HepG2 (cell line): Measurements from ENCODE around the gene NDST1. TPM values are rescaled to one million over a fixed set of nuclear protein-coding genes. Genes with fewer than 3 reads are reported as not detected.

Experiments used
- FLYWCH1 ChIP-seq: sonication (generic); formaldehyde crosslinking; IDR thresholded peaks from 2 replicates; pipeline ENCODE4 v1.8.1; 2023; ENCODE audit warnings: mild to moderate bottlenecking, missing genetic modification reagents
- GABPB1 ChIP-seq: IDR thresholded peaks from 2 replicates; pipeline ENCODE4 v1.6.1; 2016; ENCODE audit warnings: mild to moderate bottlenecking, missing genetic modification reagents, moderate library complexity, missing compliant biosample characterization
- HDAC1 ChIP-seq: sonication (generic); formaldehyde crosslinking; IDR thresholded peaks from 2 replicates; pipeline ENCODE4 v1.5.1; 2020; ENCODE audit warnings: mild to moderate bottlenecking, missing genetic modification reagents
- MBD4 ChIP-seq: IDR thresholded peaks from 2 replicates; pipeline ENCODE4 v1.6.1; 2012; ENCODE audit warnings: low read length, inconsistent platforms, borderline replicate concordance
- RFXANK ChIP-seq: IDR thresholded peaks from 2 replicates; pipeline ENCODE4 v1.6.1; 2016
- ZC3H13 ChIP-seq: sonication (generic); formaldehyde crosslinking; IDR thresholded peaks from 2 replicates; pipeline ENCODE4 v1.8.1; 2023; ENCODE audit warnings: mild to moderate bottlenecking, missing genetic modification reagents, moderate library complexity
- ZNF556 ChIP-seq: sonication (generic); formaldehyde crosslinking; IDR thresholded peaks from 2 replicates; pipeline ENCODE4 v1.4.0; 2020; ENCODE audit warnings: mild to moderate bottlenecking, missing genetic modification reagents, borderline replicate concordance
- polyA plus RNA-seq, 8 experiments: library from polyadenylated mRNA; depleted of rRNA in 3 of 8; stranded (reverse) in 7 of 8; unstranded in 1 of 8; fragments of >200 nt; fragmentation: Illumina TruSeq in 4 of 8; extraction: Trizol in 4 of 8; gene quantifications; 2 replicates each; pipeline versions ENCODE4 v1.2.1 to v1.2.3, GENCODE V29; 2011 to 2016; ENCODE audit warnings: low read depth in 4 of 8, missing spikeins in 1 of 8, mixed read lengths in 1 of 8; ENCODE audit not compliant: insufficient read depth in 1 of 8
- total RNA-seq, 5 experiments: library from RNA; depleted of rRNA; stranded (reverse); fragments of >200 nt; fragmentation: Illumina TruSeq; extraction: Trizol; gene quantifications; 2 replicates each; pipeline ENCODE4 v1.2.3, GENCODE V29; 2016; ENCODE audit warnings: low read depth in 1 of 5
- TF ChIP-seq, protein P1 (sequence below): sonication (generic); formaldehyde crosslinking; IDR thresholded peaks from 2 replicates; pipeline ENCODE4 v1.8.0; 2022; ENCODE audit warnings: mild to moderate bottlenecking, missing genetic modification reagents; ENCODE audit not compliant: insufficient replicate concordance
- TF ChIP-seq, protein P2 (sequence below): sonication (generic); formaldehyde crosslinking; IDR thresholded peaks from 2 replicates; pipeline ENCODE4 v1.5.0; 2020; ENCODE audit warnings: missing genetic modification reagents
- TF ChIP-seq, protein P3 (sequence below): sonication (generic); formaldehyde crosslinking; IDR thresholded peaks from 2 replicates; pipeline ENCODE4 v1.4.0; 2020; ENCODE audit warnings: mild to moderate bottlenecking, missing genetic modification reagents

NDST1 gene
- total and polyA plus RNA-seq, 2 of the 13 experiments (the other 11 are each of a cell fraction or from before 2014, with no cell fraction given) = 23.8 to 26.2 TPM

DNA sequence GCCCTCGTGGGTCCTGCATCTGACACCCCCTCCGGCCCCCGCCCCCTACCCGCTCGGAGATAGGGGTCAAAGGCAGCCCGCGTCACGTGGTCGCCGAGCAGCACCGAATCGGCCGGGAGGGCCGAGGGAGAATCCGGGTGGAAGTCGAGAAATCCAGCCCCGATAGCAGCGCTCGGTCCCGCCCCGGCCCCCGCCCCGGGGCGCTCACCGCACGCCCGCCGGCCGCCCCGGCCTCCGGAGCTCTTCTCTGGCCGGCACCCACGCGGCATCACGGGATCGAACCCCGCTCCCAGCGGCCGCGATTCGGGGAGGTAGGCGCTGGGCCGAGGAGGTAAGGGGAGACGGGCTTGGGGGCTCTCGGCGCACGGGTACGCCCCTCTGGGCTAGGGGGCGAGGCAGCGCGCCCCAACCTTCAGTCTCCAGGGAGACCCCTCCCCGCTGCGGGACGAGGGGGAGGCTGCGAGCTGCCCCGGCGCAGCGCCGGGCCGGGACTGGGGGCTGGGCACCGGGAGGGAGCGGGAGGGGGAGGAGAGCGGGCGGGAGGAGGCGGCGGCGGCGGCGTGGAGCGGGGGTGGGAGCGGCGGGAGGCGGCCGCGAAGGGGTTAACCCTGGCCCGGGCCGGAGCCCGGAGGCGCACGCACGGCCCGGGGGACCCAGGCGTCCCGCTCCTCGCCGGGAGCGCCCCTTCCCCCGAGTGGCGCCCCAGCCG lies 22.1 kb upstream of the NDST1 start (continued):
- TF ChIP-seq, protein P1, sequence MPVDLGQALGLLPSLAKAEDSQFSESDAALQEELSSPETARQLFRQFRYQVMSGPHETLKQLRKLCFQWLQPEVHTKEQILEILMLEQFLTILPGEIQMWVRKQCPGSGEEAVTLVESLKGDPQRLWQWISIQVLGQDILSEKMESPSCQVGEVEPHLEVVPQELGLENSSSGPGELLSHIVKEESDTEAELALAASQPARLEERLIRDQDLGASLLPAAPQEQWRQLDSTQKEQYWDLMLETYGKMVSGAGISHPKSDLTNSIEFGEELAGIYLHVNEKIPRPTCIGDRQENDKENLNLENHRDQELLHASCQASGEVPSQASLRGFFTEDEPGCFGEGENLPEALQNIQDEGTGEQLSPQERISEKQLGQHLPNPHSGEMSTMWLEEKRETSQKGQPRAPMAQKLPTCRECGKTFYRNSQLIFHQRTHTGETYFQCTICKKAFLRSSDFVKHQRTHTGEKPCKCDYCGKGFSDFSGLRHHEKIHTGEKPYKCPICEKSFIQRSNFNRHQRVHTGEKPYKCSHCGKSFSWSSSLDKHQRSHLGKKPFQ = peak; percentile 29
- TF ChIP-seq MBD4 (no peak), ZC3H13 (CRISPR knock-in tag) (0 out of 2 replicates have a peak, but pooled peaks have one; percentile 30), FLYWCH1 (CRISPR knock-in tag) (no peak), ZNF556 (CRISPR knock-in tag) (no peak), RFXANK (CRISPR knock-in tag) (no peak), GABPB1 (CRISPR knock-in tag) (peak; percentile 48), HDAC1 (CRISPR knock-in tag) (peak; percentile 40; the same call in 1 of the 2 replicates)
- TF ChIP-seq, protein P2, sequence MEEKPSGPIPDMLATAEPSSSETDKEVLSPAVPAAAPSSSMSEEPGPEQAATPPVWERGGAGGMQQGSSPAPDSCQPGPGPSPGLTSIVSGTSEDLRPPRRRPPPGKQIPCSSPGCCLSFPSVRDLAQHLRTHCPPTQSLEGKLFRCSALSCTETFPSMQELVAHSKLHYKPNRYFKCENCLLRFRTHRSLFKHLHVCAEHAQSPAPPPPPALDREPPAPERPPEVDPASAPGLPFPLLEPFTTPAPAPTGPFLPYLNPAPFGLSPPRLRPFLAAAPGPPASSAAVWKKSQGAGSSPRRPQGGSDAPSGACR (CRISPR knock-in tag) = 0 out of 2 replicates have a peak, but pooled peaks have one; percentile 43
- TF ChIP-seq, protein P3, sequence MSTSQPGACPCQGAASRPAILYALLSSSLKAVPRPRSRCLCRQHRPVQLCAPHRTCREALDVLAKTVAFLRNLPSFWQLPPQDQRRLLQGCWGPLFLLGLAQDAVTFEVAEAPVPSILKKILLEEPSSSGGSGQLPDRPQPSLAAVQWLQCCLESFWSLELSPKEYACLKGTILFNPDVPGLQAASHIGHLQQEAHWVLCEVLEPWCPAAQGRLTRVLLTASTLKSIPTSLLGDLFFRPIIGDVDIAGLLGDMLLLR = no peak
